Measurements from ENCODE around the gene RRP8. TPM values are rescaled to one million over a fixed set of nuclear protein-coding genes. Genes with fewer than 3 reads are reported as not detected.

Gene RRP8
- total RNA-seq, 2 experiments from 2014 or later = 23.0 to 27.1 TPM

GRCh38 chr11:6602096-6602940 is 1.1 kb downstream of the RRP8 start:
- Mint-ChIP-seq H3K27me3 (no peaks in the 10 kb centered on the region), H3K4me1 (peaks cover 12% of the 10 kb centered on the region), H3K27ac (no peak overlapping the region), H3K36me3 (ENCODE audit: low read depth) (peaks cover 35% of the 10 kb centered on the region), H3K9me3 (no peaks in the 10 kb centered on the region), H3K4me3 (no peak overlapping the region)
- POLR2A ChIA-PET = interaction anchor here (1.6 kb wide), 1 partner anchor 9 kb away, joined by 6 read pairs; the partner anchor contains the start of gene TAF10
- CTCF ChIA-PET = interaction anchor here (1.5 to 3.7 kb wide), 2 partner anchors 65 to 81 kb away, joined by 5 to 28 read pairs; partner anchors contain the start of gene MRPL17
- DNase-seq = peak; percentile 5

- ChIA-PET POLR2A (no interaction called here), CTCF (no interaction called here)
- Mint-ChIP-seq H3K27ac (no peak overlapping the region), H3K9me3 (no peaks in the 10 kb centered on the region), H3K4me1 (peaks cover 10% of the 10 kb centered on the region), H3K27me3 (no peaks in the 10 kb centered on the region), H3K36me3 (ENCODE audit: low read depth) (peaks cover 34% of the 10 kb centered on the region), H3K4me3 (no peak overlapping the region)
- peak; percentile 4 for DNase-seq
Observed at GRCh38 chr11:6601041-6601461, 2.4 kb downstream of the RRP8 start.

- H3K4me3 Mint-ChIP-seq = no peak overlapping the region
- ChIA-PET POLR2A (interaction anchor here (0.7 kb wide), 1 partner anchor 119 kb away, joined by 4 read pairs; the partner anchor contains the start of genes ARFIP2 and TIMM10B), CTCF (interaction anchor here (0.7 to 2.1 kb wide), 4 partner anchors 16 to 83 kb away, joined by 3 to 4 read pairs (median 4); partner anchors contain the start of genes MRPL17 and TPP1)
- H3K4me1 Mint-ChIP-seq = peaks cover 10% of the 10 kb centered on the region
- DNase-seq = peak; percentile 1
- no peaks in the 10 kb centered on the region for H3K9me3 Mint-ChIP-seq
- H3K36me3 Mint-ChIP-seq (ENCODE audit: low read depth) = peaks cover 37% of the 10 kb centered on the region
- no peak overlapping the region for H3K27ac Mint-ChIP-seq
- H3K27me3 Mint-ChIP-seq = no peaks in the 10 kb centered on the region
Observed at GRCh38 chr11:6599881-6600390, 3.5 kb downstream of the RRP8 start.

- Mint-ChIP-seq H3K4me1 (peaks cover 12% of the 10 kb centered on the region), H3K4me3 (no peak overlapping the region), H3K27me3 (no peaks in the 10 kb centered on the region), H3K9me3 (no peaks in the 10 kb centered on the region), H3K36me3 (ENCODE audit: low read depth) (peaks cover 40% of the 10 kb centered on the region), H3K27ac (no peak overlapping the region)
- peak; percentile 2 for DNase-seq
- ChIA-PET CTCF (interaction anchor here (0.7 to 2.1 kb wide), 4 partner anchors 16 to 84 kb away, joined by 3 to 4 read pairs (median 4); partner anchors contain the start of genes MRPL17 and TPP1), POLR2A (no interaction called here)
Observed at GRCh38 chr11:6599449-6599848, 4.0 kb downstream of the RRP8 start.

- no peak overlapping the region for H3K4me3 Mint-ChIP-seq
- DNase-seq = peak; percentile 2
- H3K27ac Mint-ChIP-seq = no peak overlapping the region
- H3K9me3 Mint-ChIP-seq = no peaks in the 10 kb centered on the region
- peaks cover 21% of the 10 kb centered on the region for H3K4me1 Mint-ChIP-seq
- H3K36me3 Mint-ChIP-seq (ENCODE audit: low read depth) = peaks cover 46% of the 10 kb centered on the region
- no peaks in the 10 kb centered on the region for H3K27me3 Mint-ChIP-seq
- POLR2A ChIA-PET = no interaction called here
- CTCF ChIA-PET = interaction anchor here (0.7 to 2.1 kb wide), 2 partner anchors 17 to 38 kb away, joined by 3 to 4 read pairs; no protein-coding TSS in a partner anchor
Observed at GRCh38 chr11:6598555-6598954, 4.9 kb downstream of the RRP8 start.

GRCh38 chr11:6596239-6596877 is 7.1 kb downstream of the RRP8 start:
- peaks cover 48% of the 10 kb centered on the region for H3K36me3 Mint-ChIP-seq (ENCODE audit: low read depth)
- no peak overlapping the region for H3K4me3 Mint-ChIP-seq
- ChIA-PET CTCF (interaction anchor here (0.6 to 1.6 kb wide), 5 partner anchors 9 to 87 kb away, joined by 3 to 6 read pairs (median 4); partner anchors contain the start of genes MRPL17 and TAF10), POLR2A (no interaction called here)
- no peaks in the 10 kb centered on the region for H3K9me3 Mint-ChIP-seq
- no peak overlapping the region for H3K27ac Mint-ChIP-seq
- DNase-seq = no peak
- no peaks in the 10 kb centered on the region for H3K27me3 Mint-ChIP-seq
- peaks cover 24% of the 10 kb centered on the region for H3K4me1 Mint-ChIP-seq

- H3K9me3 Mint-ChIP-seq = no peaks in the 10 kb centered on the region
- no peaks in the 10 kb centered on the region for H3K27me3 Mint-ChIP-seq
- POLR2A ChIA-PET = no interaction called here
- no peak overlapping the region for H3K4me3 Mint-ChIP-seq
- H3K36me3 Mint-ChIP-seq (ENCODE audit: low read depth) = peaks cover 40% of the 10 kb centered on the region
- peaks cover 20% of the 10 kb centered on the region for H3K4me1 Mint-ChIP-seq
- peak overlapping the region; percentile 43 for H3K27ac Mint-ChIP-seq
- CTCF ChIA-PET = interaction anchor here (0.6 to 2.6 kb wide), 8 partner anchors 10 to 112 kb away, joined by 3 to 9 read pairs (median 4); partner anchors contain the start of genes ILK, MRPL17 and TAF10
- DNase-seq = no peak
Observed at GRCh38 chr11:6594142-6594768, 9.2 kb downstream of the RRP8 start.

GRCh38 chr11:6588018-6588417 is 15.4 kb downstream of the RRP8 start:
- POLR2A ChIA-PET = no interaction called here
- CTCF ChIA-PET = interaction anchor here (1.3 kb wide), 1 partner anchor 8 kb away, joined by 4 read pairs; no protein-coding TSS in a partner anchor

GRCh38 chr11:6587360-6587953 is 16.0 kb downstream of the RRP8 start:
- no peak overlapping the region for H3K27ac Mint-ChIP-seq
- peak; percentile 0 for DNase-seq
- H3K4me1 Mint-ChIP-seq = no peaks in the 10 kb centered on the region
- CTCF ChIA-PET = interaction anchor here (0.7 to 1.3 kb wide), 4 partner anchors 9 to 877 kb away, joined by 3 to 5 read pairs (median 4); partner anchors contain the start of gene MRPL17
- peaks cover 35% of the 10 kb centered on the region for H3K36me3 Mint-ChIP-seq (ENCODE audit: low read depth)
- H3K27me3 Mint-ChIP-seq = no peaks in the 10 kb centered on the region
- peaks cover 26% of the 10 kb centered on the region for H3K9me3 Mint-ChIP-seq
- POLR2A ChIA-PET = no interaction called here
- H3K4me3 Mint-ChIP-seq = no peak overlapping the region

More at GRCh38 chr11:6588018-6588417, 15.4 kb downstream of the RRP8 start:
- Mint-ChIP-seq H3K4me1 (no peaks in the 10 kb centered on the region), H3K27me3 (no peaks in the 10 kb centered on the region), H3K36me3 (ENCODE audit: low read depth) (peaks cover 32% of the 10 kb centered on the region), H3K4me3 (no peak overlapping the region), H3K9me3 (peaks cover 21% of the 10 kb centered on the region), H3K27ac (no peak overlapping the region)
- no peak for DNase-seq

GRCh38 chr11:6586434-6587359 is 16.7 kb downstream of the RRP8 start:
- POLR2A ChIA-PET = no interaction called here
- Mint-ChIP-seq H3K27ac (no peak overlapping the region), H3K4me1 (no peaks in the 10 kb centered on the region), H3K9me3 (peaks cover 30% of the 10 kb centered on the region), H3K36me3 (ENCODE audit: low read depth) (peaks cover 35% of the 10 kb centered on the region), H3K4me3 (no peak overlapping the region), H3K27me3 (no peaks in the 10 kb centered on the region)
- DNase-seq = peak; percentile 4
- CTCF ChIA-PET = interaction anchor here (0.6 to 1.3 kb wide), 5 partner anchors 10 to 878 kb away, joined by 3 to 5 read pairs (median 3); partner anchors contain the start of gene MRPL17

- Mint-ChIP-seq H3K36me3 (ENCODE audit: low read depth) (peaks cover 35% of the 10 kb centered on the region), H3K4me3 (no peak overlapping the region), H3K9me3 (peaks cover 30% of the 10 kb centered on the region), H3K27ac (no peak overlapping the region), H3K27me3 (no peaks in the 10 kb centered on the region), H3K4me1 (no peaks in the 10 kb centered on the region)
- ChIA-PET POLR2A (no interaction called here), CTCF (interaction anchor here (1.6 kb wide), 1 partner anchor 10 kb away, joined by 4 read pairs; no protein-coding TSS in a partner anchor)
- no peak for DNase-seq
Observed at GRCh38 chr11:6584528-6584927, 18.9 kb downstream of the RRP8 start.
